ENCODE measurements around the gene ASB5.
A peak's percentile ranks its signal among the peaks of the same experiment; 100 is the strongest.
"Not testable (repeated sequence)": the region's sequence is repeated elsewhere in the genome, so short reads cannot be mapped to it uniquely, and the experiment has no call there.

Gene ASB5

DNA sequence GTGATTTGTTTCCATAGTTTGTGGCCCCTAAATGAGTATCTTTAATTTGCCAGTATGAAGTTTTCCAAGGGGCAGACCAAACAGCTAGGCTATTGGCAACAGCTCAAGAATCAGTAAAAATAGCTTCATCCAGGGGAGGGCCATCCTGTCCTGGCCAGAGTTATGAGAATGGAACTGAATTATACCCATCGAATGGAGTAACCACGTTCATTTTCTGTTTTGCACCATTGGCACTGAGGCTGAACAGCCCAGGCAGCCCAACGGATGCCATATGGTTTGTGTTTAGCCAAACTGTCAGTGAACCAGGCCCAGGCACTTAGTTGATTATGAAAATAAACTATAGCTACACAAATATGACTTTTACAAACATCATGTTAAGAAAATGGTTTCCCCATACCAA is 17.7 kb upstream of the ASB5 start:
- TF ChIP-seq, protein P1, sequence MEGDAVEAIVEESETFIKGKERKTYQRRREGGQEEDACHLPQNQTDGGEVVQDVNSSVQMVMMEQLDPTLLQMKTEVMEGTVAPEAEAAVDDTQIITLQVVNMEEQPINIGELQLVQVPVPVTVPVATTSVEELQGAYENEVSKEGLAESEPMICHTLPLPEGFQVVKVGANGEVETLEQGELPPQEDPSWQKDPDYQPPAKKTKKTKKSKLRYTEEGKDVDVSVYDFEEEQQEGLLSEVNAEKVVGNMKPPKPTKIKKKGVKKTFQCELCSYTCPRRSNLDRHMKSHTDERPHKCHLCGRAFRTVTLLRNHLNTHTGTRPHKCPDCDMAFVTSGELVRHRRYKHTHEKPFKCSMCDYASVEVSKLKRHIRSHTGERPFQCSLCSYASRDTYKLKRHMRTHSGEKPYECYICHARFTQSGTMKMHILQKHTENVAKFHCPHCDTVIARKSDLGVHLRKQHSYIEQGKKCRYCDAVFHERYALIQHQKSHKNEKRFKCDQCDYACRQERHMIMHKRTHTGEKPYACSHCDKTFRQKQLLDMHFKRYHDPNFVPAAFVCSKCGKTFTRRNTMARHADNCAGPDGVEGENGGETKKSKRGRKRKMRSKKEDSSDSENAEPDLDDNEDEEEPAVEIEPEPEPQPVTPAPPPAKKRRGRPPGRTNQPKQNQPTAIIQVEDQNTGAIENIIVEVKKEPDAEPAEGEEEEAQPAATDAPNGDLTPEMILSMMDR (IDR thresholded peaks at IDR 0.05; ENCODE audit: low read depth, low read length) = no peak
- no peak overlapping the region for H3K4me3 ChIP-seq (ENCODE audit: low read depth, low read length)

GRCh38 chr4:176279560-176279959 is 10.5 kb upstream of the ASB5 start:
- H3K4me3 ChIP-seq (ENCODE audit: low read depth, low read length) = not testable (repeated sequence)

DNA sequence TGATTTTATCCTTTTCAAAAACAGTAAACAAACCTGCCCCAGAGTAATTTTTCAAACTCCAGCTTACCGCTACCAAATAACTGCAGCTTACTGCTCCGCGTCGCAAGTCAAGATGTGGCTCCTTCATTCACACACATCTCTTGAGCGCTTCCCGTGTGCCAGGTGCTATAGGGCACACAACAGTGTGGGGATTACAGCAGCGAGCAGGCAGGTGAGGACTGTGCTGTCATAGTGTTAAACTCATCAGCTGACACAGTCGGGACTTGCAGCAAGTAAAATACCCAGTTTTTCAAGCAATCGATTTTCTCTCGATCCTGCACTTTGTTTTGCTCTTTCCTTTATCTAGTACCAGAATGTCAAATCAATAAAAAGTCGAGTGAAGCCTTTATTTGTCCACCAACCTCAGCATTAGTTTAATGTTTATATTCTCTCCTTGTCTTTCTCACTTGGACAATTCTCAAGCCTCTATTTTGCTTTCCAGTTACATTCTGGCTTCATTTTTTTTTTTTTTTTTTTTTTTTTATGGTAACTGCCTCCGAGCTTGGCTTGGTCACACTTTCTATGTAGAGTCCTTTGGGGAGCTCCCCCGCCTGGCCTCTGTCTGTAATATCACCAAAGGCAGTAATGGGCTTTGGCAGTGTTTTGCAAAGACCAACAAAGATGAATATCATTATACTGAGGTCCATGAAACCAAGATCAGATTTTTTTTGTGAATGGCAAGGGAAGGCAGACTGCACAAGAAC is 8.3 kb upstream of the ASB5 start:
- TF ChIP-seq, protein P1 (IDR thresholded peaks at IDR 0.05; ENCODE audit: low read depth, low read length) = peak; percentile 65
- H3K4me3 ChIP-seq (ENCODE audit: low read depth, low read length) = no peak overlapping the region

DNA sequence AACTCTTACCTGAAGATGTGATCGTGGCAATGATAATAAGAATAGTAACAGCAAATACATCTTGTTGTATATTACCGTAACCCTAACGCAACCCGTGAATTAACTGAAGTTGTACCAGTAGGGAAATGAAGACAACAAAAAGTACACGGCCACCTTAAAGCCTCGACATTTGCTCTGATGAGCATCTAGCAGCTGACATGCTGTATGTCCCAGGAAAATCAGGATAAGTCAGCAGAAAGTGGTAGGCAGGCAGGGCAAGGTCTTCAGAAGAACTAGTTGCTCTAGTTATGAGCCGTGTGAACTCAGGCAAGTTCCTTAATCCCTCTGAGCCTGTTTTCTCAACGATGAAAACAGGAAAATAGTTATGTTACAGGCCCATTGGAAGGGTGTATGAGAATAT is 7.7 kb upstream of the ASB5 start:
- TF ChIP-seq, protein P1 (IDR thresholded peaks at IDR 0.05; ENCODE audit: low read depth, low read length) = no peak

GRCh38 chr4:176274441-176274840 is 5.4 kb upstream of the ASB5 start:
- TF ChIP-seq, protein P1 (IDR thresholded peaks at IDR 0.05; ENCODE audit: low read depth, low read length) = no peak
- H3K4me3 ChIP-seq (ENCODE audit: low read depth, low read length) = no peak overlapping the region

More for the DNA sequence above, 7.7 kb upstream of the ASB5 start:
- H3K4me3 ChIP-seq (ENCODE audit: low read depth, low read length) = no peak overlapping the region

DNA sequence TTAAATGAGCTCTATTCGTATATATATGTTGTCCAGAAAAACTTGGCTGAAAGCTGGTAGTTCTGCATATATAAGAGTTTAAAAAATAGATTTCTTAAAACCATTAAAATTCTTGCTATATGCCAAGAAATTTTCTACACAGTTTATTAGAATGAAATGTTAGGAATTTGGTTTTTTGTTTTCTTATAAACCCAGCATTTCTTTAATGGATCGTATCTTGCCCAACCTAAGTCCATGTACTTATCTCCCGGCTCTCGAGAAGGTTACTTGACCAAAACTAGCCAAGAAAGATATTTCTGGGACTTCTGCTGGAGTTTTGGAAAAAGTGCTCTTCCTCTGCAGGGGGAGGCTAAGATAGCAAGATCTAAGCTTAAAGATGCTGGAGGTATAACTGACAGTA is 4.7 kb upstream of the ASB5 start:
- no peak overlapping the region for H3K4me3 ChIP-seq (ENCODE audit: low read depth, low read length)
- TF ChIP-seq, protein P1 (IDR thresholded peaks at IDR 0.05; ENCODE audit: low read depth, low read length) = no peak

GRCh38 chr4:176272799-176273198 is 3.8 kb upstream of the ASB5 start:
- TF ChIP-seq, protein P1 (IDR thresholded peaks at IDR 0.05; ENCODE audit: low read depth, low read length) = no peak

DNA sequence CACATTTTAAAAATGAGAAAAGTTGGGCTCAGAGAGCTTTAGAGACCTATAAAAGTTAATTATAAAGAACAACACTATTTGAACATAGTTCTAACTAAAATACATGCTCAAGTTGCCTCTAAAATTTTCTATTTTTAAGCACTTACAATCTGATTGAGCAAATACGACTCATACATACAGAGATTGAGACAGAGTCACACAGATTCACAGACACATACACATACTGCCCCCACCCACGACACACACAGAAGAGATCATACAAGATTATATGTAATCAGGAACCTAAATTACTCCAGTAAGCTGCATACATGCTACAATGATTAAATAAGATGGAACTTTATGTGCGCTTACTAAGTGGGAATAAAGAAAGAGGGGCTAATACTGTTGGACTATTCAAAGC is 2.7 kb upstream of the ASB5 start:
- H3K4me3 ChIP-seq (ENCODE audit: low read depth, low read length) = no peak overlapping the region
- TF ChIP-seq, protein P1 (IDR thresholded peaks at IDR 0.05; ENCODE audit: low read depth, low read length) = no peak

More at GRCh38 chr4:176272799-176273198, 3.8 kb upstream of the ASB5 start:
- H3K4me3 ChIP-seq (ENCODE audit: low read depth, low read length) = no peak overlapping the region

All from WI38 (cell line).